ENCODE data around the gene REC114. TPM values are rescaled to one million over a fixed set of nuclear protein-coding genes. Genes with fewer than 3 reads are reported as not detected.
A peak's percentile ranks its signal among the peaks of the same experiment; 100 is the strongest.
"Not testable (repeated sequence)": the region's sequence is repeated elsewhere in the genome, so short reads cannot be mapped to it uniquely, and the experiment has no call there.

Gene REC114
- polyA plus RNA-seq, 3 donors = not detected

DNA sequence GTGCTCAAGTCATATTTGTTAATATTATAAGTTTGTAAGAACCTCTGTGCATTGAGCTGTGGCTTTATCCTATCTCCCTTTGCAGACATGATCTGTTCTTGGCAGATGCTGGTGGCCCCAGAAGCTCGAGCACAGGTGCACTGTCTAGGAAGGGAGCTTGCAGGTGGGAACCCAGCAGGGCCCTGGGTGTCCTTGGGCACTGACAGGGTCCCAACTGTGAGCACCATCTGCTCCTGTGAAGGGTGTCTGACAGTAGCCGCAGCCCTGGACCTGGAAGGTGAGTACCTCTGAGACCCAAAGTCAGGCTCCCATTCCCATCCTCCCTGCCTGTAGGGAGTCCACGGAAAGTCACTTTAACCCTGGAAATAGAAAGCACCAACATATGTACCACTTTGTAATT, 2.4 kb upstream of the REC114 start:
- Mint-ChIP-seq H3K9me3 (peaks cover 0 to 4% (median 0%) of the 10 kb centered on the region in 7 donors), H3K4me1 (peaks cover 2% of the 10 kb centered on the region), H3K4me3 (no peak overlapping the region), H3K27ac (no peak overlapping the region), H3K36me3 (no peaks in the 10 kb centered on the region), H3K27me3 (ENCODE audit: low read depth in 3 of 3) (peaks cover 7 to 34% (median 12%) of the 10 kb centered on the region in 3 donors)
- intact Hi-C loops (cut with micrococcal nuclease) = no loop called here
- Histone ChIP-seq H3K27me3 (ENCODE audit: control insufficient read depth in 2 of 2, insufficient read depth in 2 of 2, low read length in 2 of 2) (peaks cover 12 to 25% of the 10 kb centered on the region in 2 donors), H3K4me1 (ENCODE audit: control insufficient read depth in 1 of 2, insufficient read depth in 2 of 2, low read length in 2 of 2) (no peaks in the 10 kb centered on the region), H3K27ac (ENCODE audit: low read depth in 1 of 2, low read length in 2 of 2) (no peak overlapping the region), H3K36me3 (replicated peaks in 1 of 2; ENCODE audit: control insufficient read depth in 1 of 2, insufficient read depth in 2 of 2, low read length in 2 of 2) (no peaks in the 10 kb centered on the region), H3K9ac (ENCODE audit: insufficient read depth, low read length, poor library complexity, severe bottlenecking) (no peak overlapping the region), H3K79me2 (ENCODE audit: insufficient read depth, low read length) (no peaks in the 10 kb centered on the region), H4K20me1 (ENCODE audit: insufficient read depth, low read length) (no peaks in the 10 kb centered on the region), H3K4me2 (replicated peaks; ENCODE audit: extremely low read depth, low read length, poor library complexity, severe bottlenecking) (no peak overlapping the region), H3K9me3 (replicated peaks in 1 of 2; ENCODE audit: control insufficient read depth in 1 of 2, insufficient read depth in 1 of 2, low read length in 2 of 2) (no peaks in the 10 kb centered on the region), H3K4me3 (replicated peaks in 1 of 3; ENCODE audit: low read depth in 2 of 3, low read length in 3 of 3) (no peak overlapping the region), H2AFZ (ENCODE audit: insufficient read depth, low read depth, low read length, poor library complexity, severe bottlenecking) (no peak overlapping the region)
- WGBS (ENCODE audit: insufficient coverage) = 78% methylated on average over 1 of the region's 3 CpGs
- TF ChIP-seq, protein P1, sequence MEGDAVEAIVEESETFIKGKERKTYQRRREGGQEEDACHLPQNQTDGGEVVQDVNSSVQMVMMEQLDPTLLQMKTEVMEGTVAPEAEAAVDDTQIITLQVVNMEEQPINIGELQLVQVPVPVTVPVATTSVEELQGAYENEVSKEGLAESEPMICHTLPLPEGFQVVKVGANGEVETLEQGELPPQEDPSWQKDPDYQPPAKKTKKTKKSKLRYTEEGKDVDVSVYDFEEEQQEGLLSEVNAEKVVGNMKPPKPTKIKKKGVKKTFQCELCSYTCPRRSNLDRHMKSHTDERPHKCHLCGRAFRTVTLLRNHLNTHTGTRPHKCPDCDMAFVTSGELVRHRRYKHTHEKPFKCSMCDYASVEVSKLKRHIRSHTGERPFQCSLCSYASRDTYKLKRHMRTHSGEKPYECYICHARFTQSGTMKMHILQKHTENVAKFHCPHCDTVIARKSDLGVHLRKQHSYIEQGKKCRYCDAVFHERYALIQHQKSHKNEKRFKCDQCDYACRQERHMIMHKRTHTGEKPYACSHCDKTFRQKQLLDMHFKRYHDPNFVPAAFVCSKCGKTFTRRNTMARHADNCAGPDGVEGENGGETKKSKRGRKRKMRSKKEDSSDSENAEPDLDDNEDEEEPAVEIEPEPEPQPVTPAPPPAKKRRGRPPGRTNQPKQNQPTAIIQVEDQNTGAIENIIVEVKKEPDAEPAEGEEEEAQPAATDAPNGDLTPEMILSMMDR (IDR thresholded peaks at IDR 0.05) = no peak
- DNase-seq = no peak

DNA sequence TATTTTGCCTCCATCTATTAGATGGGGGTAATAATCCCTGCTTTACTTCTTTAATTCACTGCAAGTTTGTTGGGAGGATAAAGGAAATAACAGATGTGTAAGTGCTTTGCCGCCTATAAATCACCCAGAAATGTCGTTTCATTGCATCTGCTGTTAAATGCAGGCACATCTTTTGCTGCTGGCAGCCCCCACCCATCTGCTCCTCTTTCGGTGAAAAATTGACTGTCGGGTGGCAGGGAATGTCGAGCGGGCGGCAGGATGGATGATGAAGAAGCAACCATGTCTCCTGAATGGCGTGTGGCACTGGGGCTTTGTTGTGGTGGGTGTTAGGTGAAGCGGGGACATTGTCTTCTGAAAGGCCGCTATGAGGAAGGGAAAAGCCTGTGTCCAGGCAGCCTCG, 543 bp upstream of the REC114 start:
- Histone ChIP-seq H3K9ac (ENCODE audit: insufficient read depth, low read length, poor library complexity, severe bottlenecking) (no peak overlapping the region), H3K4me2 (replicated peaks; ENCODE audit: extremely low read depth, low read length, poor library complexity, severe bottlenecking) (no peak overlapping the region), H3K79me2 (ENCODE audit: insufficient read depth, low read length) (no peaks in the 10 kb centered on the region), H4K20me1 (ENCODE audit: insufficient read depth, low read length) (no peaks in the 10 kb centered on the region), H3K27ac (ENCODE audit: low read depth in 1 of 2, low read length in 2 of 2) (no peak overlapping the region), H3K9me3 (replicated peaks in 1 of 2; ENCODE audit: control insufficient read depth in 1 of 2, insufficient read depth in 1 of 2, low read length in 2 of 2) (no peaks in the 10 kb centered on the region), H2AFZ (ENCODE audit: insufficient read depth, low read depth, low read length, poor library complexity, severe bottlenecking) (no peak overlapping the region), H3K36me3 (replicated peaks in 1 of 2; ENCODE audit: control insufficient read depth in 1 of 2, insufficient read depth in 2 of 2, low read length in 2 of 2) (no peaks in the 10 kb centered on the region), H3K4me3 (replicated peaks in 1 of 3; ENCODE audit: low read depth in 2 of 3, low read length in 3 of 3) (no peak overlapping the region), H3K4me1 (ENCODE audit: control insufficient read depth in 1 of 2, insufficient read depth in 2 of 2, low read length in 2 of 2) (no peaks in the 10 kb centered on the region), H3K27me3 (ENCODE audit: control insufficient read depth in 2 of 2, insufficient read depth in 2 of 2, low read length in 2 of 2) (peaks cover 5 to 17% of the 10 kb centered on the region in 2 donors)
- 94% methylated on average over 11 of the region's 11 CpGs for WGBS (ENCODE audit: insufficient coverage)
- intact Hi-C loops (cut with micrococcal nuclease) = no loop called here
- TF ChIP-seq, protein P1 (IDR thresholded peaks at IDR 0.05) = no peak
- H3K4me1 Mint-ChIP-seq = peaks cover 2% of the 10 kb centered on the region
- H3K27ac Mint-ChIP-seq = peak overlapping the region in 1 of 7 donors; percentile 50
- peak overlapping the region in 1 of 2 donors; percentile 17 for H3K4me3 Mint-ChIP-seq
- H3K9me3 Mint-ChIP-seq = peaks cover 0 to 4% (median 0%) of the 10 kb centered on the region in 7 donors
- H3K27me3 Mint-ChIP-seq (ENCODE audit: low read depth in 3 of 3) = peaks cover 8 to 37% (median 14%) of the 10 kb centered on the region in 3 donors
- H3K36me3 Mint-ChIP-seq = no peaks in the 10 kb centered on the region
- no peak for DNase-seq

DNA sequence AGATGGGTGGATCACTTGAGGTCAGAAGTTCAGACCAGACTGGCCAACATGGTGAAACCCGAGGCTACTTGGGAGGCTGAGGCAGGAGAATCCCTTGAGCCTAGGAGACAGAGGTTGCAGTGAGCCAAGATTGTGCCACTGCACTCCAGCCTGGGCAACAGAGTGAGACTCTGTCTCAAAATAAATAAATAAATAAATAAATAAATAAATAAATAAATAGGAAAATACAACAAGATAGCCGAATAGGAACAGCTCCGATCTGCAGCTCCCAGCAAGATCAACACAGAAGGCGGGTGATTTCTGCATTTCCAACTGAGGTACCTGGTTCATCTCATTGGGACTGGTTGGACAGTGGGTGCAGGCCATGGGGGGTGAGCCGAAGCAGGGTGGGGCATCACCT, 4.5 kb downstream of the REC114 start:
- H3K4me3 Mint-ChIP-seq; H3K36me3 Mint-ChIP-seq; H3K79me2 ChIP-seq (ENCODE audit: insufficient read depth, low read length); H3K36me3 ChIP-seq (replicated peaks in 1 of 2; ENCODE audit: control insufficient read depth in 1 of 2, insufficient read depth in 2 of 2, low read length in 2 of 2); H3K4me2 ChIP-seq (replicated peaks; ENCODE audit: extremely low read depth, low read length, poor library complexity, severe bottlenecking); H3K4me1 ChIP-seq (ENCODE audit: control insufficient read depth in 1 of 2, insufficient read depth in 2 of 2, low read length in 2 of 2); H3K4me3 ChIP-seq (replicated peaks in 1 of 3; ENCODE audit: low read depth in 2 of 3, low read length in 3 of 3); H3K9me3 ChIP-seq (replicated peaks in 1 of 2; ENCODE audit: control insufficient read depth in 1 of 2, insufficient read depth in 1 of 2, low read length in 2 of 2); H3K4me1 Mint-ChIP-seq; H3K27ac ChIP-seq (ENCODE audit: low read depth in 1 of 2, low read length in 2 of 2); H2AFZ ChIP-seq (ENCODE audit: insufficient read depth, low read depth, low read length, poor library complexity, severe bottlenecking); H3K27me3 ChIP-seq (ENCODE audit: control insufficient read depth in 2 of 2, insufficient read depth in 2 of 2, low read length in 2 of 2); H4K20me1 ChIP-seq (ENCODE audit: insufficient read depth, low read length); H3K9ac ChIP-seq (ENCODE audit: insufficient read depth, low read length, poor library complexity, severe bottlenecking); H3K27ac Mint-ChIP-seq; DNase-seq; intact Hi-C loops (cut with micrococcal nuclease): not testable (repeated sequence)
- Mint-ChIP-seq H3K9me3 (peaks cover 2 to 24% (median 12%) of the 10 kb centered on the region in 7 donors), H3K27me3 (ENCODE audit: low read depth in 3 of 3) (peaks cover 14 to 34% (median 20%) of the 10 kb centered on the region in 3 donors)
- 100% methylated on average over 1 of the region's 5 CpGs for WGBS (ENCODE audit: insufficient coverage)

Data from CD14-positive monocyte (primary cell).